Muscle layer of colon (tissue), 2 donors: ENCODE measurements around the gene ARL6IP4.

Experiments used
- H3K27ac ChIP-seq: one replicate; pipeline ENCODE4 v1.7.0; 2013; ENCODE audit warnings: low read depth, mild to moderate bottlenecking, low read length, moderate library complexity
- H3K27me3 ChIP-seq, 2 donors: one replicate each; pipeline ENCODE4 v1.7.0; 2013; ENCODE audit warnings: low read length in 2 of 2, mild to moderate bottlenecking in 2 of 2; ENCODE audit not compliant: insufficient read depth in 2 of 2, control insufficient read depth in 1 of 2
- H3K36me3 ChIP-seq: one replicate; pipeline ENCODE4 v1.7.0; 2013; ENCODE audit warnings: mild to moderate bottlenecking, low read length; ENCODE audit not compliant: insufficient read depth
- H3K4me1 ChIP-seq: one replicate; pipeline ENCODE4 v1.7.0; 2013; ENCODE audit warnings: mild to moderate bottlenecking, low read length; ENCODE audit not compliant: insufficient read depth
- H3K4me3 ChIP-seq, 2 donors: one replicate each; pipeline ENCODE4 v1.7.0; 2013; ENCODE audit warnings: low read length in 2 of 2, low read depth in 1 of 2, mild to moderate bottlenecking in 1 of 2, moderate library complexity in 1 of 2
- H3K9ac ChIP-seq: one replicate; pipeline ENCODE4 v1.7.0; 2013; ENCODE audit warnings: low read length
- H3K9me3 ChIP-seq: one replicate; pipeline ENCODE4 v1.7.0; 2013; ENCODE audit warnings: mild to moderate bottlenecking, low read length
- donor health status: abdominal sarcoma.
- donor health status: Adenocarcinoma of cecum.

Gene ARL6IP4

GRCh38 chr12:122947352-122947792, 33.1 kb upstream of the ARL6IP4 start:
- peaks cover 15% of the 10 kb centered on the region for H3K4me1 ChIP-seq
- no peak overlapping the region for H3K4me3 ChIP-seq
- H3K27me3 ChIP-seq, result no peaks in the 10 kb centered on the region
- H3K36me3 ChIP-seq, result no peaks in the 10 kb centered on the region
- H3K9me3 ChIP-seq, result no peaks in the 10 kb centered on the region
- no peak overlapping the region for H3K27ac ChIP-seq
- H3K9ac ChIP-seq, result no peak overlapping the region

- Histone ChIP-seq H3K36me3 (no peaks in the 10 kb centered on the region), H3K27ac (no peak overlapping the region), H3K9me3 (no peaks in the 10 kb centered on the region), H3K9ac (no peak overlapping the region), H3K27me3 (no peaks in the 10 kb centered on the region), H3K4me1 (peaks cover 15% of the 10 kb centered on the region), H3K4me3 (no peak overlapping the region)
Observed at GRCh38 chr12:122948605-122949004, 31.9 kb upstream of the ARL6IP4 start.

GRCh38 chr12:122949405-122949804, 31.1 kb upstream of the ARL6IP4 start:
- Histone ChIP-seq H3K9me3 (no peaks in the 10 kb centered on the region), H3K36me3 (no peaks in the 10 kb centered on the region), H3K4me3 (no peak overlapping the region), H3K9ac (no peak overlapping the region), H3K4me1 (peaks cover 15% of the 10 kb centered on the region), H3K27ac (no peak overlapping the region), H3K27me3 (no peaks in the 10 kb centered on the region)

GRCh38 chr12:122949816-122950675, 30.4 kb upstream of the ARL6IP4 start:
- Histone ChIP-seq H3K9me3 (no peaks in the 10 kb centered on the region), H3K4me1 (peaks cover 15% of the 10 kb centered on the region), H3K36me3 (no peaks in the 10 kb centered on the region), H3K27me3 (no peaks in the 10 kb centered on the region), H3K4me3 (no peak overlapping the region), H3K27ac (no peak overlapping the region), H3K9ac (no peak overlapping the region)

- H3K4me3 ChIP-seq, result no peak overlapping the region
- H3K9me3 ChIP-seq, result no peaks in the 10 kb centered on the region
- no peaks in the 10 kb centered on the region for H3K27me3 ChIP-seq
- peaks cover 11% of the 10 kb centered on the region for H3K4me1 ChIP-seq
- no peak overlapping the region for H3K27ac ChIP-seq
- no peak overlapping the region for H3K9ac ChIP-seq
- no peaks in the 10 kb centered on the region for H3K36me3 ChIP-seq
Observed at GRCh38 chr12:122951406-122951805, 29.1 kb upstream of the ARL6IP4 start.

GRCh38 chr12:122951979-122952892, 28.2 kb upstream of the ARL6IP4 start:
- no peaks in the 10 kb centered on the region for H3K27me3 ChIP-seq
- no peaks in the 10 kb centered on the region for H3K9me3 ChIP-seq
- peaks cover 3% of the 10 kb centered on the region for H3K4me1 ChIP-seq
- no peak overlapping the region for H3K4me3 ChIP-seq
- no peak overlapping the region for H3K9ac ChIP-seq
- no peaks in the 10 kb centered on the region for H3K36me3 ChIP-seq
- H3K27ac ChIP-seq, result no peak overlapping the region

DNA sequence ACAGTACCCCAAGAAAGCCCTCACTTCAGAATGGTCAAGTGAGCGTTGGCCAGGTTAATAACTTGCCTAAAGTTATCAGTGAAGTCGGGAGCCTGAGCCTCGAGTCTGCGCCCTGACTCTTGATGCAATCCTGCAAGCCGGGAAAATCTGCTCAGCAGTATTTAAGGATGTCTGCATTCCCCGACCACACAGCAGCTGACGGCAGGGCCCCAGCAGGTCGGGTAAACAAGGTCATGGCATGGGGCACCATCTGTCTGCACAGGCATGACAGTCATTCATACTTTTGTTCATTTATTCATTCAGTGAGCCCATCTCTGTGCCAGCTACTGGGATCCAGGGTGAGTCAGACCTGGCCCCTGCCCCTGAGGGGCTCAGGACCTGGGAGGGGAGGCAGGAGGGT, 25.3 kb upstream of the ARL6IP4 start:
- no peak overlapping the region for H3K27ac ChIP-seq
- H3K27me3 ChIP-seq, result no peaks in the 10 kb centered on the region
- no peaks in the 10 kb centered on the region for H3K4me1 ChIP-seq
- H3K9me3 ChIP-seq, result no peaks in the 10 kb centered on the region
- H3K4me3 ChIP-seq, result no peak overlapping the region
- no peaks in the 10 kb centered on the region for H3K36me3 ChIP-seq
- H3K9ac ChIP-seq, result no peak overlapping the region

DNA sequence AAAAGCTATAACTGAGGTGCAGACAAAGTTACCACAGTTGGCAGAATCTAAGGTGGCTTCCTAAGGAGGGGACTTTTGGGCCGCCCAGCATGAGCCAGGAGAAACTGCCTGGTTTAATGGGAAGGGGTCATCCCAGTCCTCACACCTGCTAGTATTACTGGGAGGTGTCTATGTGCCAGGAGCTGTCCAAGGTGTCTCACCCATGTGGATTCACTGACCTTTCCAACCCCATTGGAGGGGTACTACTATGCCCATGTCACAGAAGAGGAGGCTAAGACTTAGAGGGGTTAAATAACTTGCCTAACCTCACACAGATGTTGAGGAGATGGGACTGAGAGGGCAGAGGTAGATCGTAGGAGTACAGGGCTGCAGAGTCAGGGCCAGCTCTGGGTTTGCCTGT, 24.4 kb upstream of the ARL6IP4 start:
- no peaks in the 10 kb centered on the region for H3K4me1 ChIP-seq
- no peak overlapping the region for H3K9ac ChIP-seq
- no peaks in the 10 kb centered on the region for H3K36me3 ChIP-seq
- no peak overlapping the region for H3K27ac ChIP-seq
- H3K9me3 ChIP-seq, result no peaks in the 10 kb centered on the region
- no peaks in the 10 kb centered on the region for H3K27me3 ChIP-seq
- no peak overlapping the region for H3K4me3 ChIP-seq

DNA sequence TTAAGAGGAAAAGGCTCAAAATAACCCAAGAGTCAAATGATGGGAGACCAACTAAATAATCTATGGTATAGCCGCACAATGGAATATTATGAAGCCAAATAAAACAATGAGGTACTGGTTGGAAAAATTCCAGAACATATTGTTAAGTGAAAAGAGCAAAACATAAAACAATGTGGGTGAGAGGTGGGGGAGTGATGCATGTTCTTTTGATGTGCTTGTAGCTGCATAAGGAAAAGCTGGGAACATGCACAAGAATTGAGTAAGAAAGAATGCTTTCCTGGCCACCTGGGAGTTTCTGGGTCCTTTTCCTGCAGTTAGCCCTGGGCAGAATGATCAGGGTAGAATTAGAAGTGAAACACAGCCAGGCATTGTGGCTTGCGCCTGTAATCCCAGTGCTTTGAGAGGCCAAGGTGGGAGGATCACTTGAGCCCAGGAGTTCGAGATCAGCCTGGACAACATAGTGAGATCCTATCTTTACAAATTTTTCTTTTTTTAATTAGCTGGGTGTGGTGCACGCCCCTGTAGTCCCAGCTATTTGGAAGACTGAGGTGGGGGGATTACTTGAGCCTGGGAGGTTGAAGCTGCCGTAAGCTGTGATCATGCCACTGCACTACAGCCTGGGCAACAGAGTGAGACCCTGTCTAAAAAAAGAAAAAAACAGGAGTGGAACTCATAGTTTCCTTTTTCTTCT, 22.1 kb upstream of the ARL6IP4 start:
- peaks cover under 1% of the 10 kb centered on the region for H3K4me1 ChIP-seq
- H3K27me3 ChIP-seq, result no peaks in the 10 kb centered on the region
- no peaks in the 10 kb centered on the region for H3K9me3 ChIP-seq
- H3K4me3 ChIP-seq, result no peak overlapping the region
- no peaks in the 10 kb centered on the region for H3K36me3 ChIP-seq
- no peak overlapping the region for H3K27ac ChIP-seq
- no peak overlapping the region for H3K9ac ChIP-seq

GRCh38 chr12:122959566-122960192, 20.8 kb upstream of the ARL6IP4 start:
- H3K4me1 ChIP-seq, result peaks cover 8% of the 10 kb centered on the region
- H3K4me3 ChIP-seq, result no peak overlapping the region
- H3K27ac ChIP-seq, result no peak overlapping the region
- H3K27me3 ChIP-seq, result no peaks in the 10 kb centered on the region
- H3K9ac ChIP-seq, result no peak overlapping the region
- no peaks in the 10 kb centered on the region for H3K9me3 ChIP-seq
- no peaks in the 10 kb centered on the region for H3K36me3 ChIP-seq

GRCh38 chr12:122960193-122960569, 20.3 kb upstream of the ARL6IP4 start:
- Histone ChIP-seq H3K4me3 (no peak overlapping the region), H3K27me3 (no peaks in the 10 kb centered on the region), H3K9me3 (no peaks in the 10 kb centered on the region), H3K27ac (no peak overlapping the region), H3K4me1 (peaks cover 8% of the 10 kb centered on the region), H3K9ac (no peak overlapping the region), H3K36me3 (no peaks in the 10 kb centered on the region)
